Breast epithelium (tissue), 3 donors: ENCODE measurements around the gene STRAP.

Source experiments
- POLR2A ChIP-seq: fragments of 450-650 bp; IDR thresholded peaks from one replicate; pipeline ENCODE4 v1.6.1; 2016; ENCODE audit warnings: antibody characterized with exemption, mild to moderate bottlenecking, moderate library complexity
- TF ChIP-seq, protein P1 (sequence below), 3 donors: fragments of 450-650 bp; IDR thresholded peaks; one replicate each; pipeline ENCODE4 v1.5.1; 2016 to 2017; ENCODE audit warnings: antibody characterized with exemption in 3 of 3, mild to moderate bottlenecking in 3 of 3, moderate library complexity in 3 of 3

DNA sequence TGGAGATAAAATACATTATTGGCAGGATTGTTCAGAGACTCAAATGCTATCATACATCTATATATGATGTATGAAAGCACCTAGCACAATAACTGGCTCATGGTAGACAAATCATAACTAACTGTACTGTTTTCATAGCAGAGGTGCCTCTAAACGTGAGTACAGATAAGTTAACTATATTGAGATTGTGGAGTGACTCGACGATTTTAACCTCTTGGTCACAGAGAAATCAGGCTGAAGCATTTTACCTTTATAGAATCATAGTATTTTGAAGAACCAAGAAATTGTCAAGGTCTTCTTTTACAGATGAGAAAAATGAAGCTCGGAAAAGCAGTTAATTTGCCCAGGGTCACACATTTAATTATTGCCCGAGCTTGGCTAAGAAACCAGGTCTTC, 28.3 kb downstream of the STRAP start:
- TF ChIP-seq, protein P1, sequence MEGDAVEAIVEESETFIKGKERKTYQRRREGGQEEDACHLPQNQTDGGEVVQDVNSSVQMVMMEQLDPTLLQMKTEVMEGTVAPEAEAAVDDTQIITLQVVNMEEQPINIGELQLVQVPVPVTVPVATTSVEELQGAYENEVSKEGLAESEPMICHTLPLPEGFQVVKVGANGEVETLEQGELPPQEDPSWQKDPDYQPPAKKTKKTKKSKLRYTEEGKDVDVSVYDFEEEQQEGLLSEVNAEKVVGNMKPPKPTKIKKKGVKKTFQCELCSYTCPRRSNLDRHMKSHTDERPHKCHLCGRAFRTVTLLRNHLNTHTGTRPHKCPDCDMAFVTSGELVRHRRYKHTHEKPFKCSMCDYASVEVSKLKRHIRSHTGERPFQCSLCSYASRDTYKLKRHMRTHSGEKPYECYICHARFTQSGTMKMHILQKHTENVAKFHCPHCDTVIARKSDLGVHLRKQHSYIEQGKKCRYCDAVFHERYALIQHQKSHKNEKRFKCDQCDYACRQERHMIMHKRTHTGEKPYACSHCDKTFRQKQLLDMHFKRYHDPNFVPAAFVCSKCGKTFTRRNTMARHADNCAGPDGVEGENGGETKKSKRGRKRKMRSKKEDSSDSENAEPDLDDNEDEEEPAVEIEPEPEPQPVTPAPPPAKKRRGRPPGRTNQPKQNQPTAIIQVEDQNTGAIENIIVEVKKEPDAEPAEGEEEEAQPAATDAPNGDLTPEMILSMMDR (IDR thresholded peaks at IDR 0.05) = no peak
- no peak for TF ChIP-seq POLR2A
